ENCODE results near the gene KRTAP4-3. TPM values are rescaled to one million over a fixed set of nuclear protein-coding genes. Genes with fewer than 3 reads are reported as not detected.
"Not testable (repeated sequence)": the region's sequence is repeated elsewhere in the genome, so short reads cannot be mapped to it uniquely, and the experiment has no call there.

KRTAP4-3 gene
- total and polyA plus RNA-seq, 2 of the 8 experiments (the other 6 are each of a cell fraction or from before 2014, with no cell fraction given) = not detected

GRCh38 chr17:41139865-41140264 is 28.2 kb downstream of the KRTAP4-3 start:
- H3K18ac ChIP-seq (ENCODE audit: extremely low read depth, low read length); H3K4ac ChIP-seq (replicated peaks; ENCODE audit: insufficient read length, low read depth, low read length); H2BK12ac ChIP-seq (ENCODE audit: low read depth, low read length); H3K23ac ChIP-seq (ENCODE audit: insufficient read length); H3K4me2 ChIP-seq (ENCODE audit: insufficient read depth in 1 of 2, low read depth in 2 of 2, low read length in 2 of 2); H2BK20ac ChIP-seq (ENCODE audit: low read length); H2BK5ac ChIP-seq (ENCODE audit: low read depth, low read length); H3K27ac ChIP-seq (ENCODE audit: low read depth, low read length); H4K5ac ChIP-seq (ENCODE audit: insufficient read length, low read depth, low read length); H3K79me1 ChIP-seq (ENCODE audit: low read depth, low read length); H2AFZ ChIP-seq (ENCODE audit: low read length); H4K20me1 ChIP-seq (replicated peaks in 1 of 2; ENCODE audit: control insufficient read depth in 1 of 2, insufficient read depth in 2 of 2, low read length in 2 of 2); H2AK5ac ChIP-seq (ENCODE audit: low read depth, low read length); H3K56ac ChIP-seq (replicated peaks; ENCODE audit: insufficient read length, low read depth, low read length); DNase-seq (ENCODE audit: low read depth in 1 of 2, low spot score in 2 of 2); H2BK15ac ChIP-seq (ENCODE audit: low read length); H3K36me3 ChIP-seq (ENCODE audit: control insufficient read depth in 2 of 4, insufficient read depth in 4 of 4, low read length in 3 of 4); H3K23me2 ChIP-seq (ENCODE audit: low read depth, low read length); H2BK120ac ChIP-seq (replicated peaks; ENCODE audit: low read depth, low read length); H3K4me3 ChIP-seq (ENCODE audit: extremely low read depth in 1 of 4, insufficient read depth in 2 of 4, low read depth in 3 of 4, low read length in 4 of 4); H3K9ac ChIP-seq (replicated peaks in 1 of 4; ENCODE audit: extremely low read depth in 1 of 4, low read depth in 3 of 4, low read length in 3 of 4); H3K27me3 ChIP-seq (replicated peaks in 1 of 4; ENCODE audit: control insufficient read depth in 3 of 4, extremely low read depth in 1 of 4, insufficient read depth in 3 of 4, low read length in 3 of 4); H3K14ac ChIP-seq (ENCODE audit: insufficient read length); H3K4me1 ChIP-seq (replicated peaks in 1 of 4; ENCODE audit: control insufficient read depth in 3 of 4, insufficient read depth in 4 of 4, low read length in 3 of 4); H4K8ac ChIP-seq (ENCODE audit: extremely low read depth, insufficient read depth, low read length); CTCF ChIA-PET (ENCODE audit: partially characterized antibody); H4K91ac ChIP-seq (replicated peaks; ENCODE audit: insufficient read length, low read length); POLR2A ChIA-PET (ENCODE audit: partially characterized antibody); H3K79me2 ChIP-seq (ENCODE audit: control insufficient read depth in 1 of 2, insufficient read depth in 2 of 2, low read length in 2 of 2); FAIRE-seq: not testable (repeated sequence)
- peaks cover 12% of the 10 kb centered on the region in 2 experiments; a peak in 3 of 4 replicates for H3K9me3 ChIP-seq (ENCODE audit: insufficient read depth in 2 of 2, low read depth in 1 of 2, low read length in 1 of 2)
- WGBS, 2 experiments (ENCODE audit: extremely low coverage in 1 of 2, insufficient coverage in 1 of 2, insufficient read length in 1 of 2, insufficient replicate concordance in 2 of 2, low coverage in 1 of 2, low lambda C conversion rate in 2 of 2, missing lambda C conversion rate in 1 of 2) = 89% methylated on average over 12 of the region's 12 CpGs; no CpG with 5 or more reads in 1 of the 2 experiments

All from H1 (cell line).